ENCODE results near the gene POU3F1.

The POU3F1 gene

DNA sequence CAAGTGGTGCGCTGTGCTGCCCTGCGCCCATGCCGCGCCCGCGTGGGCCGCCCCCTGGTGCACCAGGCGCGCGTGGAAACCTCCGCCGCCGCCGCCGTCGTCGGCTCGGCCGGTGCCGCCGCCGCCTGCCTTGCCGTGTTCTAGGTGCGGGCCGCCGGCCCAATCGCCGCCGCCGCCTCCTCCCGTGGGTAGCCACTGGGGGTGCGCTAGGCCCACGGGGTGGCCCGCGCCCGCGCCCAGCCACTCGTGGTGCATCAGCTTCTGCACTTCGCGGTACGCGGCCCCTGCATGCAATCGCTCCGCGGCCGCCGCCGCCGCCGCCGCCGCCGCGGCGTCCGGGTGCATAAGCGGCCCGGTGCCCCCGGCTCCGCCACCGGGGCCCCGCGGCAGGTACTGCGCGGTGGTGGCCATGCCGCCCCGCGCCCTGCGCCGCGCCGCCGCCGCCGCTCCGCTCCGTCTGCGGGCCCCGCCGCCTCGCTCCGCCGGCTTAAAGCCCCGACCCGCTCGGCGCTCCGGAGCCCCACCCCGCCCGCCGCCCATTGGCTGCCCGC is at the start of gene POU3F1:
Gene POU3F1, minus strand, starts transcription at position 461 of the 551 bp plus-strand sequence. Its CDS starts 50 bp downstream, at position 411.
- peak; percentile 71 for DNase-seq

DNA sequence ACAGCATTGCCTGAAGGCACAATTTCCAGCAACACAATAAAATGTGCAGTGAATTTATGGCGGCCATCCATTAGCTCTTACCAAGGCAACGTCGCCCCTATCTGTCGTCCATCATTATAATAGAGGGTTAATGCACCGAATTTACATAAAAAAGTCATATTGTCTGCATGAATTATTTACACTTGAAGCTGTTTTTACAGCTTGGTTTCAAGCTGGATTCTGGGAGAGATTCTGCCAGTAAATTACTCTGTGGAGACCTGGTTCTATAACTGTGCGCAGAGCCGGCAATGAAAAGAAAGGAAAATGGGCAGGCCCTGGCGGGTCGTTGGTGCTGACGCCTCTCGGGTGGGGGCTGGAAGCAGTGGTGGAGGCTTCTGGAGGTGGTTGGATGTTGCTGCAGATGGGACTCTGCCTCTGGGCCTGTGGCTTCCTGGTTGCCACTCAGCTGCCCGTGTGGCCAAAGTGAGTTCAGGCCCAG is 48.9 kb upstream of the POU3F1 start:
- no peak for DNase-seq

DNA sequence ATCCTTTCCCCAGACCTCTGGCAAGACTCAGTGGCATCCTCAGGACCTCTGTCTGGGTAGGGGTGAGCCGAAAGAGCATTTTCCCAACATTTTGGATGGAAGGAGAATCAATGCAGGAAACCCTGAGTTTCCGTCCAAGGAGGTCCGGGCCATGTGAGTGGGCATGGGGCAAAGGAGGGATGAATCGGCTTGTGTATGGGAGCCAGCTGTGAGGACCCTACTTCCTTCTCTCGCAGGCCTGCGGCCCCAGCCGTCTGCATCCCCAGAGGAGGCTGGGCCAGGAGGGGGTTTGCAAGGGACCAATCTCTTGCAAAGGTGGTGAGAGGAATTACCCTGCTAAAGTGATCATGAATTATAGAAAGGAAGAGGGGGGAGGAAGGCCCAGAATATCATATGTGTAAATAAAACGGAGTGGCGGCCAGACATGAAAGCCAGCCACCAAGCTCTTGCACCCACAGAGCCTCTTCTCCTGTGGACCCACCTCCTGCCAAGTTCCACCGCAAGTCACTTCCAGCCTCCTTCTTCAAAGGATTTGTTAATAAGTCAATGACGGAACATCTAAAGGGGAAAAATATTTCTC is 48.2 kb upstream of the POU3F1 start:
- no peak for DNase-seq

DNA sequence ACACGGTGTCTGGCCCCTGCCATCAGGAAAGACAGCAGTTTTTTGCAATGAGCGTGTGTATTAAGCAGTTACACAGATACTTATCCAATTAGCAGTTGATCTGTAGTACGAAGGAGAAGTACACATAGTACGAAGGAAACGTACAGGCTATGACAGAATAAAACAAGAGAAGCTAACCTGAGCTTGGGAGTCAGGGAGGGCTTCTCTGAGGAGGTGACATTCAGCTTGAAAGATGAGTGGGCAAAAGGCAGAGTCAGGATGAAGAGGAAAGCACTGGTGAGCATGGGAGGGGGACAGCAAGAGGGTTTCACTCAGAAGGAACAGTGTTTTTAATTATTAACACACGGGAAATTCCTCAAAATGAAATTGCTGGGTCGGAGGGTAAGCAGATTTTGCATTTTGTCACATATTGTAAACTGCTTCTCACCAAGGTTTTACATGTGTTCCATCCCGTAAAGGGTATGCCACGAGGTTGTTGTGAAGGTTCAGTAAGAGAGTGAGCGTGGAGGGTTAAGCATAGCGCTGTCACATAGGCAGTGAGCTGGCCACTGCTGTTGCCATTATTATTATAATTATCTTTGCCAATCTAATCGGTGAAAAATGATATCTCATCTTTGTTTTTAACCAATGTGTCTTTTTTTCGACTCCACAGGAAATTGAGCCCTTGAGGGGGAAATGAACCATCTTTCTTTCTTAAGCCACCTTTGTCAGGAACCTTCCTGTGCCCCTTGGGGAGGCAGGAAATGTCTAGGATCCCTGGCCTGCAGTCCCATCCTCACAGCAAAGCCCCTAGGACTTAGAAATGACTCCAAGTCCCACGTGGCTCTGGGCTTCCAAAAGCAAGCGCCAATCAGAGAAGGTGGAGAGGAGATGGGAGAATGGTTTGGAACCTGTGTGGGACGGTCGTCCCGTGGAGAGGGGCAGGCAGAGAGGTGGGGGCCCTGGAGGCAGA is 47.3 kb upstream of the POU3F1 start:
- no peak for DNase-seq

DNA sequence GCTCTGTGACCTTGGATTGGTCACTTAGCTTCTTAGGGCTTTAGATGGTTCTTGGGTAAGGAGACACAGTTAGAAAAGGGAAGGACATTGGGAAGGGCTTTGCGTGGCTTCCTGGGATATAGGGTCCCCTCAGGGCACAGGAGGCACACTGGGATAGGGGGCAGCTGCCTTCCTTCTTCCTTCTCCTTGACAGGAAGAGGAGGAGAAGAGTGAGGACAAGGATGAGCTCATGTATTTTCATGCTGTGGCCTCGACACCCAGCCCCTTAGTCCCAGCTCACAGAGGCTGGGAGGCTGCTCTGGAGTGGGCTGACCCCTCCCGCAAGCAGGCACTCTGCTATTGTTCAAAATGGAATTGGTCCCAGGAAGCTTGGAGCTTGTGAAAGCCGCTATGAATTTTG is 45.7 kb upstream of the POU3F1 start:
- no peak for DNase-seq

DNA sequence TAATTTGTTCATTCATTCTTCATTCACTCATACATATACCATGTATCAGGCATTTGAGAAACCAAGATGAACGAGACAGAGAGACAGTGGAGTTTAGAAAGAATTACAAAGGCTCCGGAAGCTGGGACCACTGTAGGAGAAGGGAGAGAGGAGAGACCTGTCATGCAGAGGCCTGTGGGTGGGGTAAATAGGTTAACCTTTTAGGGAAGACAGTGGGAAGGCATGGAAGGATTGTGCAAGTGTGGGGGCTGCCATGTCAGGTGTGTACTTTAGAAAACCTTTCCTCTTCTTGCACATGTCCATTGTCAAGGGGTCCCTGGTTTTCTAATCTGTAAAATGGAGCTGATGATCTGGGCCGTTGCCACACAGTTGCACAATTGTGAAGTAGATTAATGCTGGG is 44.2 kb upstream of the POU3F1 start:
- DNase-seq: no peak

DNA sequence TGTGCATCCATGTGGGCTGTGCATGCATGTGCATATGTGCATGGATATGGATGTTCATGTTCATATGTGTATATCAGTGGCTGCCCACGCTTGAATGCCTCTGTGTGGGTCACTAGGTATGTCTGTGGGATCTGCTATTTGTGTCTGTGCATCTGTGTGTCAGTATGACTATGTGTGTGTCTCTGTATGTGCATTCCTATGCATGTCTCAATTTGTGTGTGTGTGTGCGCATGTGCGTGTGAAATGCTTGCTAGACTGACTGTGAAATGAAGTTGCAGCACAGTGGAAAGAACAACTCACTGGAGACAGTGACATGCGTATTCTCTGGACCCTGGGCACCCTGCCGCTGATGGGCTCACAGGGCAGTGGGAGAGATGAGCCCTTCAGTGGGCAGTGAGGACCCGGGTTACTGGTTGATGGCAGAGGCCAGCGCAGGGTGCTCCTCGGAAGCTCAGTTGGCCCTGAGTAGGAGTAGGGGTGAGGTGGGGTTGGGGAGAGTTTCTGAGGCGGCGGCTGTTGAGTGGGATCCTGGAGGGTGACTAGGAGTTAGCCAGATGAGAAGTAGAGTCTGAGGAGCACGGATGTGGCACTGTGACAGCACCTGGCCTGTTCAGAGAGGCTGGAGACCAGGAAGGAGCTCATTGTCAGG is 43.2 kb upstream of the POU3F1 start:
- DNase-seq: no peak

DNA sequence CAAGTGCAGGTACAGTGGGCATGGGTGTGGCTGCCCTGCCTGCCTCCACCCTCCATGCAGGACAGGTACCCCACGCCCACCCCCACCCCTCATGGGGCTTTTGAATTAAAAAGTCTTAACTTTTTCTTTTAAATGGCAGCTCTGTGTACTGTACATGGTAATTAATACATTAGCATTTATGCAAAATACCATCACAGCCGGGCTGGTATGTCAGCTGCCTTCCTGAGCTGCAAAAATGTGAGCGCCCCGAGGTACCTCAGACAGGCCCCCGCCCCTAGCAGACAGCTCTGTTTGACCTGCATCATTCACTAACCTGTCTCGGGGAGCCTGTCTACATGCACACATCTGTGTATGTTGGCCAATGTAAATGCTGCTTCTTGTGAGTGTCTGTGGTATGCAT is 42.2 kb upstream of the POU3F1 start:
- no peak for DNase-seq

DNA sequence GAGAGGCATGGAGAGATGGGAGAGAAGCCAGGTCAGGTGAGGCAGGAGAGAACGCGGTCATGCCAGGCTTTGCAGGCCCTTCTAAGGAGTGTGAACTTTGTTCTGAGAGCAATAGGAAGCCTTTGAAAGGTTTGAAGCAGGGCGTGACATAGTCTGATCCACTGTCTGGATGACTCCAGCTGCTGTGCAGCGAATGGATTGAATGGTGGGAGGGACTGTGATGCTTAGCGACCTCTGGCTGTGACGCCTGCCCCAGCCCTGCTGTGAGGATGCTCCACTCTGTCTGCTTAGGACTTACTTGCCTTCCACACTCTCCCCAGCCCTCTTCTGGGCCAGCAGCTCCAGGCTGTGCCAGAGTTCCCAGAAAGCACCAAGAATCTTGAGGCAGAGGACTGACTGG is 41.8 kb upstream of the POU3F1 start:
- DNase-seq: no peak

DNA sequence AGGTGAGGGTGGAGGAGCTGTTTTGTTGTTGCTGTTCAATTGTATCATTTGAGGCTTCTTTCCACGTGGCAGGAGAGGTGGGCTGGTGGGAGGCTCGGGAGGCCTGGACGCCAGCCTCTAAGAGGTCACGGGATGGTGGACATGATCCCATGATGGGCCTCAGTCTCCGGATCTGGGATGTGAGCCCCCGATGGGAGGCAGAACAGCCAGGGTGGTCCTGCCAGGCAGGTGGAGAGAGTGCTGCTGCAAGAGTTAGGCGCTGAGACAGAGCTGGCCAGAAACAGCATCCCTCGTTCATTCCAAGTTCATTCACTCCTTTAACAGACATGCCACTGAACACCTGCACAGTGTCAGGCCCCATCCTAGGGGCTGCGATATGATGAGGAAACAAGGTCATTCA is 41.1 kb upstream of the POU3F1 start:
- no peak for DNase-seq

DNA sequence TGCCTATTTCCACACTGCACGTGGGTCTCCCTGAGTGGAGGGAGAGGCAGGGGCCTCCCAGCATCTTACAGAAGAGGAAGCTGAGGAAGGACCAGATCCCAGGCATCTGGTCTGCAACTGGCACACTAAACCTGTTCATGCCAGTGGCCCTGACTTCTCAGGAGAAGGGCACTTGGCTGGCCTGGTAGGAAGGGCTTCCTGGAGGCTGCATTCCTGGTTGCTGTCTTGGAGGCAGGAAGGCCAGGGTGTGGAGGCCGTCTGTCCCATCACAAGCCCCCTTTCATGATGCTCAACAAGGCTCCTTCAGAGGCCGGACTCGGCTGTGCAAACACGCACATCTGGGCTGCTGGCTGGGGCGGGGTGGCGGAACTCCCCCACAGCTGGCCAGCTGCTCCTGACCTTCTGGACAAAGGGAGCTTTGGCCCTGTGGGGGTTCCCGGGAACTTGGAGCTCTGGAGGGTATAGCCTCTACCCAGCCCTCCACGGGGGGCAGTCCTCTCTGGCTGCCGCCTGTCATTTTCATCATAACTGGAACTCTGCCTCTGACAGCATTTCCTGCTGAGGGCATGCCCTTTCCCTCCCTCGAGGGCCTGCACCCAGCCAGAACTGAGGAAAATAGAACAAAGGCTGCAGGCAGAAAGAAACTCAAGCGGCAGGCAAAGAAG is 39.2 kb upstream of the POU3F1 start:
- DNase-seq: no peak

DNA sequence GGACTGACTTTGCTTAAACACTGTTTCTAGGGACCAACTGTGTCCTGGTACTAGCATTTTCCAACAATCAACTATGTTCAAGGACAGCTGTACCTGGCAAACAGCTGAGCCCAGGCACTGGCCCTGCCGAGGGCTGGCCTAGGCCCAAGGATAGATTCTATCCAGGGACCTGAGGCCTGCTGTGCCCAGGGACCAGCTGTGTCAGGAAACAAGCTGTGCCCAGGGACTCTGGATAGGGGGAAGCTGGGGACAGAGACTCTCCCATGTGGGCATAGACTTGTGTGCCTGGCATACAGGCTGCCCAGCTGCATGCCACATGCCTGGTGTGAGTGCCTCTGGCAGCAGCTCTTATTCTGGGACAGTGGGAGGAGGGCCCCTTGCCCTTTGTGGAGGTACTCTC is 38.1 kb upstream of the POU3F1 start:
- no peak for DNase-seq

DNA sequence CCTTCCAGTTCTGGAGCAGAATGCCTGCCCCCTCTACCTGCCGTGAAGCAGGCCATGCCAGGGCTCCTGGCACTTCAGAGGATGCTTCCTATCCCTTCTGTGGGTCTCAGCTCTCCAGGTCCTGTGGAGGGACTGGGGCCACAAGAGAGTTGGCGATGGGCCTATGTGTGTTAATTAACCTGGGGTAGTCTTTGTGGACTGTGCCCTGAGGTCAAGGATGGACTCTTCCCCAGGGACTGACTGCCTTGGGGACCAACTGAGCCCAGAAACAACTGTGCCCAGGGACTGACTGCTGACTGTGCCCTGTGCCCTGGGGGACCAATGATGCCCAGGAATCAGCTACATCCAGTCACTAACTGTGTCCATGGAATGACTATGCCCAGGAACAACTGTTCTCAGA is 37.5 kb upstream of the POU3F1 start:
- DNase-seq: no peak

DNA sequence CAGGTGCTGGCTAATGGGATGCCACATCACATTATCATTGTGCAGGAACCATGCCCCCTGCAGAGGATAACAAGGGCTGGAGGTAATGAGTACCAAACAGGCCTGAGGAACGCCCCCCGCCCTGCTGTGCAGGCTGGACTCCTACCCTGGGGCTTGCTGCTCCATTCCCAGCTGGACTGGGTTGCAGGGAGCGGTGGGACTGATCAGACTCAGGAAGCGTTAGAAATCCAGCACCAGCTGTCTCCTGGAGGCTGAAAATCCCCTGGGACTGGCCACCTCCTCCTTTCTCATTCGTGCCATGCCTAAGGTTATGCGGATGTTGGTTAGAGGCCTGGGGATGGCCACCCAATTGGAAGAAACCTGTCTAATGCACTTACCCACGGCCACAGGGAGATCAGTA is 36.9 kb upstream of the POU3F1 start:
- DNase-seq: no peak

DNA sequence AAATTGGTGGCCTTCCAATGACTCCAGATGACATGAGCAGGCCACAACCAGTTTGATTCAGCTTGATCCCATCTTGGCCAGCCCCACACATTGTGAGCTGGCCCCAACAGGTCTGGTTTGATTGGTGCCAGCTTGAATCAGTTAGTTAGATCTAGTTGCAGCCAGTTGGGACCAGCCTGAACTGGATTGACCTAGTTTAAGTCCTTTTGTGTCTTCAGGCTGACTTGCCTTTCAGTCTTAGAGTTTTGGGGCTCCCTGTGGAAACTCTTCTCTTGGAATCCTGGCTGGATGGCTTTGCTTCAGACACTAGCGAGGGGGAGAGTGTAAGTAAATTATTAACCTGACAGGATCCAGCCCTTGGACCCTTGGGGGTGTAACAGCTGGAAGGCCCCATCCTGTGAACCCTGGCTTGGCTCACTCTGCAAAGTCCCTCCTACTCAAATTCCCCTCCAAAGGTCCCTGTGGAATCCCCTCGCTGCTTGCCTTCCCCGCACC is 36.2 kb upstream of the POU3F1 start:
- DNase-seq: no peak

DNA sequence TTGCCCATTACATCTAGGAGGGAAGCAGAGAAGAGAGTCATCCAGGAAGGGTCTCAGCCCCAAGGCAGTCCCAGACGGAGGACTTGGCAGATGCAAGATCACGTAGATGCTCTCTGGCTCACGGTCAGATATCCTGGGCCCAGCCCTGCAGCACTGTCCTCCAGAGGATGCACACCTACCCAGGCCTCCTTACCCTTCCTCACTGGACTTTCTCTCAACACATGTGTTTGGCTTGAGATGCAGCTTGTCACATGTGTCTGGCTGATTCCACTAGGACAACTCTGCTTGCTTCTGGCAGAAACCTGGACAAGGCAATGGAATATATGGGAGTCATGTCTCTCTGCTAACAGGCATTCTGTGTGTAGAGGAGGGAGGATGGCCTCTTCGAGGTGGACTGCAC is 32.4 kb upstream of the POU3F1 start:
- no peak for DNase-seq

DNA sequence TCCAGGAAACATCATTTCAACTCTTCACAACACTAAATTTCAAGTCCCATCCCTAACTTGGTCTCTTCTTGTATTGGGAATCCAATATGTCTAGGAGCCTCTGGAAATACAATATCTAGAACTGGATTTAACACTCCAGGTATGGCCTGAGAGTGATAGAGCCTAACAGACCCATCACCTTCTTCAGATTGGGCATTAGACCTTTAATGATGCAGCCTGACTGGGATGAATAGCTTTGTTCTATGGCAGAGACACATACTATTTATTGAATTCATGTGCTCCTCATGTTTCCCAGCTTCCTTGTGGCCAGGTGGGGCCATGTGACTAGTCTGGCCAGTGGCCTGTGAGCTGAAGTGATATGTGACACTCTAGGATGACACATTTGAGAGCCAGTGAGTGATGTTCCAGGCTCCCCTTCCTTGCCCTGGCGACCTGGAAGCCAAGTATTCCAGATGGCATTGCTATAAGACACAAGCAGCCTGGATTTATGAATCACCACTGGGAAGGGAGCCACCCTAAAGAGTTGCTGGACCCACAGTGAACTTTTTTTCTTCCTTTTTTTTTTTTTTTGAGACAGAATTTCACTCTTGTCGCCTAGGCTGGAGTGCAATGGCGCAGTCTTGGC is 31.0 kb upstream of the POU3F1 start:
- DNase-seq: no peak

DNA sequence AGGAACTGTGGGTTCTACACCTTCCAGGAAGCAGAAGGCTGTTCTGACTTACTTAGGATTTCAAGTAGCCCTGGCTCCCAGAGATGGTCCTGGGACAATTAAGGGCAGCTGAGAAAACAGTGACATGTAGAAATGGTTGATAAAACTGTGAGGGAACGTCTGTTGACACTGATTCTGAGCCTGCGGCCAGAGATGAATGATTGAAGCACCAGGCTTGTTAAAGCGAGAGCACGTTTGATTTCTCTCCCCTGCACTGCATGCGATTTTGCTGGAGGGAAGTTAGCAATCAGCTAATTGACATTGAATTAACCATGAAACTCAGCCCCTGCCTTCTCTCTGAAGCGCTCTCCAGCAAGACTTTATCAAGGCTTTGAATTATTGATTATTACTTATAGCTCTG is 29.9 kb upstream of the POU3F1 start:
- no peak for DNase-seq

DNA sequence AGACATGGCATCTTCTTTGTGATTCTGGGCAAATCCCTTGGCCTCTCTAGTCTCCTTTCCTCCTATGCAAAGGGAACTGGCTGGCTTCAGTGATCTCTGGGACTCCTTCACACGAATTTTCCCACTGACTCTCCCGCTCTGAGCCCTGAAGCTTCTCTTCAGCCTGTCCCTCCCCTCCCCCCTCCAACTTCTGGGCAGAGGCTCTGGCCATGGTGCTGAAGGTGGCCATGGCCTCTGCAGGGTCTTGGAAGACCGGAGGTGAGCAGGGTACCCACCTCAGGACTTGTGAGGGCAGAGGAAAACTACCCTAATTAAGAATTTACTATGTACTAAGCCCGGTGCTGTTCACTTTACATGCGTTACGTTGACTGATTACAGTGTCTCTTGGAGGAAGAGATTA is 29.4 kb upstream of the POU3F1 start:
- no peak for DNase-seq

DNA sequence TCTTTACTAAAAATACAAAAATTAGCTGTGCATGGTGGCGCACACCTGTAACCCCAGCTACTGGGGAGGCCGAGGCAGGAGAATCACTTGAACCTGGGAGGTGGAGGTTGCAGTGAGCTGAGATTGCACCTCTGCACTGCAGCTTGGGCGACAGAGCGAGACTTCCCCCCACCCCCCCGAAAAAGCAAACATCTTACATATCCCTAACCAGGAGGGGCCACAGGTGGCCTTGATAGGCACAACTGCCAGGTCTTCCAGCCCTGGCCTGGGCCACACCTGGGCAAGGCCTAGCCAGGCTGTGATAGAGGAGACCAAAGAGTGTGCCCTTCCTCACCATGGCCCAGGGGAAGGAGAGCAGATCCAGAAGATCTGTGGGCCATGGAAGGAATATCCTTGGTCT is 28.6 kb upstream of the POU3F1 start:
- no peak for DNase-seq

DNA sequence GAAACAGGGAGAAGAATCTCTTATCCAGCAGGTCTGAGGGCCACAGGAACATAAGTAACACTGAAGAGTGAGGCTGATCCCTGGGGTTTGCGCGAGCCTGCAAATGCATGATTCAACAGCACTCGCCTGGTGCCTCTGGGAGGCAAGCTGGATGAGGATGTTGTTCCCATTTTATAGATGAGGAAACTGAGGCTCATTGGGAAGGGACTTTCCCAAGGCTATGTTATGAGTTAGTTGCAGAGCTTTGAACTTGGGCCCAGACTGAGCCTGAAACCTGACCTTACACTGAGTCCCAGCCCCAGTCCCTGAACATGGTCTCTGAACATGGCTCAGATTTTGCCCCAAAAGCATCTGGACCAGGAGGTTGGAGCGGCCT is 27.7 kb upstream of the POU3F1 start:
- no peak for DNase-seq

DNA sequence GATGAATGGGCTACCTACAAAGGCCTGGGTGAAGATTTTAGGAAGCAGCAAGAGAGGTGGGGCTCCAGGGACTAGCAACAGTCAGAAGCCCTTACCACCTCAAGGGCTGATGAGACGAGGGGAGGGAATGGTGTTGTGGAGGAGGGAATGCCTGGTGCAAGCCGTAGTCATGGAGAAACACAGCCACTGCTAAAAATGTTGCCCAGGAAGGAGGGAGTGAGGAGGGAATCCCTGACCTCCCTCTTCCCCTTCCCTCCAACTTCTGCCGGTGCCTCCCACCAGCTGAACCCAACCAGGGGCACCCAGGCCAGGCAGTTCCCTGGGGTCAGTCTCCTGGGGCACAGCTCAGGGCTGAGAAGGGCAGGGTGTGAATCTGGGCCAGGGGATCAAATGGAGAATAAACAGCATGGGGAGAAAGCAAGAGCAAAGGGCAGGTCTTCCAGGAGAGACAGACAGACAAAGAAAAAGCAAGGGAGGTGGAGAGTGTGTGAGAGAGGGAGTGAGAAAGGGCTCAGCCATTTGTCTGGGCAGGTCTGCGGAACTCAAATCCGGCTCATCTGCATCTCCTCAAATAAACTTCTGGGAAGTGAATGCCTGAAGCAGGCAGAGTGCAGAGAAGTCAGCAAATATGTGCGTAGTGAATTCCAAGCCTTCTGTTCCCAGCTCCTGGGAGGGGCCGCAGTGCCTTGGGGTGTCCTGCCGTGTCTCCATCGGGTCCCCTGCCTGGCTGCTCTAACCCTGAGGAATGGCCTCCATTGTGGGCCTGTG is 27.1 kb upstream of the POU3F1 start:
- DNase-seq: no peak

Data from activated CD8-positive, alpha-beta memory T cell treated with anti-CD3 and anti-CD28 coated beads for 24 hours (primary cell).